GM23338 (cell line): ENCODE data around the gene SLC39A7.

Experiments used
- CREB1 ChIP-seq: fragments of 250-450 bp; sonication (Bioruptor Pico); IDR thresholded peaks from 2 replicates; pipeline ENCODE4 v1.5.0; 2020; ENCODE audit warnings: low read depth, mild to moderate bottlenecking, moderate library complexity
- EZH2 ChIP-seq: fragments of 200-600 bp; sonication (generic); IDR thresholded peaks from one replicate; pipeline ENCODE4 v1.8.0; 2017; ENCODE audit warnings: antibody characterized with exemption, mild to moderate bottlenecking, low read depth; ENCODE audit not compliant: unreplicated experiment
- EZH2phosphoT487 ChIP-seq: fragments of 200-600 bp; sonication (generic); IDR thresholded peaks from one replicate; pipeline ENCODE4 v1.8.1; 2018; ENCODE audit warnings: antibody characterized with exemption; ENCODE audit not compliant: unreplicated experiment
- JUNB ChIP-seq: IDR thresholded peaks from one replicate; pipeline ENCODE4 v1.6.1; 2016; ENCODE audit warnings: antibody characterized with exemption; ENCODE audit not compliant: unreplicated experiment
- NANOG ChIP-seq: IDR thresholded peaks from 2 replicates; pipeline ENCODE4 v1.6.1; 2016; ENCODE audit warnings: antibody characterized with exemption, borderline replicate concordance
- POLR2AphosphoS5 ChIP-seq: IDR thresholded peaks from 2 replicates; pipeline ENCODE4 v1.6.1; 2016; ENCODE audit warnings: antibody characterized with exemption, low read depth
- STAT1 ChIP-seq: IDR thresholded peaks from one replicate; pipeline ENCODE4 v1.6.1; 2016; ENCODE audit warnings: antibody characterized with exemption; ENCODE audit not compliant: unreplicated experiment
- ZNF114 ChIP-seq: fragments of 250-450 bp; sonication (Bioruptor Pico); IDR thresholded peaks from 2 replicates; pipeline ENCODE4 v1.5.0; 2020; ENCODE audit warnings: mild to moderate bottlenecking, moderate library complexity
- ZNF331 ChIP-seq: fragments of 250-450 bp; sonication (Bioruptor Pico); IDR thresholded peaks from 2 replicates; pipeline ENCODE4 v1.5.0; 2020; ENCODE audit warnings: low read depth, mild to moderate bottlenecking, moderate library complexity
- TF ChIP-seq, protein P1 (sequence below), 2 experiments: fragments of 200-600 bp in 1 of 2; sonication (generic) in 1 of 2; conservative IDR thresholded peaks; 2 replicates each; pipeline versions ENCODE4 v1.5.1 to v1.6.1; 2016 to 2017; ENCODE audit warnings: antibody characterized with exemption in 2 of 2, low read depth in 2 of 2, mild to moderate bottlenecking in 2 of 2, moderate library complexity in 1 of 2
- TF ChIP-seq, protein P2 (sequence below): IDR thresholded peaks from one replicate; pipeline ENCODE4 v1.6.1; 2018; ENCODE audit warnings: antibody characterized with exemption; ENCODE audit not compliant: unreplicated experiment
- TF ChIP-seq, protein P3 (sequence below): IDR thresholded peaks from 2 replicates; pipeline ENCODE4 v1.6.1; 2016; ENCODE audit warnings: antibody characterized with exemption
- TF ChIP-seq, protein P4 (sequence below): fragments of 250-450 bp; sonication (Bioruptor Pico); IDR thresholded peaks from 2 replicates; pipeline ENCODE4 v1.5.0; 2020; ENCODE audit warnings: mild to moderate bottlenecking, moderate library complexity

DNA sequence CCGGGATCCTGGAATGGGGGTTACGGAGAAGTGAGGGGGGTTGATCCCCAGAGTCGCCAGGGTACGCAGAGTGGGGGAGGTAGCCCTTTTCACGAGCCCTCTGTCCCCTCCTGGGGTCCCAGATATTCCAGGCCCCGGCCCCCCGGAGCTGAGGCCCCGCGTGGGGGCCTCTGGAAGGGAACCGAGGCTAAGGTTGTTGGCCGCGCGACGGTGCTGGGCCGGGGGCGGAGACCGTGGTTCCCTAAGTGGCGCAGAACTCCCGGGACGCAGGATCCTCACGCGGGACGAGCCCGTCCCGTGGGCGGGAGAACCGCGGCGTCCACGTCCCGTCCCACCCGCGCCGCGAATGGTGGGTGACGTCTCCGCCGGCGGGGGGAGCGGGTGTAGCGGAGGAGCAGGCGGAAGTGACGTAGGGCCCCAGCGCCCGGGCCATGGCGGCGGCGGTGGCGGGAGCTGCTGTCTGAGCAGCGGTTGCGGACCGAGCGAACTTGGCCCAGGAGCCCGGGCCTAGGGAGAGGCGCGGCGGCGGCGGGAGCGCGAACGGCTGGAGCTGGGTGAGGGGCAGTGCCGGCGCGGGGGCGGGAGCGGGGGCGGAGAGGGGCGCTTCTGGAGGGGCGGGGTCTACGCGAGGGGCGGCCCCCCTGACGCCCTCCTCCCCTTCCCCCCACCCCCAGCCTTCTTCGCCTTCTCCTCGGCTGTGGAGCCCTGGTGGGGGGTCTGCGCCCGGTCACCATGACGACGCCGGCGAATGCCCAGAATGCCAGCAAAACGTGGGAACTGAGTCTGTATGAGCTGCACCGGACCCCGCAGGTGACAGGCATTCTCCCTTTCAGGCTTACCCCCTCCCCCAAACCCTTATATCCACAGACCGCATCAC, 7.7 kb downstream of the SLC39A7 start, which contains the start of gene RING1:
- TF ChIP-seq, protein P1, sequence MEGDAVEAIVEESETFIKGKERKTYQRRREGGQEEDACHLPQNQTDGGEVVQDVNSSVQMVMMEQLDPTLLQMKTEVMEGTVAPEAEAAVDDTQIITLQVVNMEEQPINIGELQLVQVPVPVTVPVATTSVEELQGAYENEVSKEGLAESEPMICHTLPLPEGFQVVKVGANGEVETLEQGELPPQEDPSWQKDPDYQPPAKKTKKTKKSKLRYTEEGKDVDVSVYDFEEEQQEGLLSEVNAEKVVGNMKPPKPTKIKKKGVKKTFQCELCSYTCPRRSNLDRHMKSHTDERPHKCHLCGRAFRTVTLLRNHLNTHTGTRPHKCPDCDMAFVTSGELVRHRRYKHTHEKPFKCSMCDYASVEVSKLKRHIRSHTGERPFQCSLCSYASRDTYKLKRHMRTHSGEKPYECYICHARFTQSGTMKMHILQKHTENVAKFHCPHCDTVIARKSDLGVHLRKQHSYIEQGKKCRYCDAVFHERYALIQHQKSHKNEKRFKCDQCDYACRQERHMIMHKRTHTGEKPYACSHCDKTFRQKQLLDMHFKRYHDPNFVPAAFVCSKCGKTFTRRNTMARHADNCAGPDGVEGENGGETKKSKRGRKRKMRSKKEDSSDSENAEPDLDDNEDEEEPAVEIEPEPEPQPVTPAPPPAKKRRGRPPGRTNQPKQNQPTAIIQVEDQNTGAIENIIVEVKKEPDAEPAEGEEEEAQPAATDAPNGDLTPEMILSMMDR (conservative IDR thresholded peaks at IDR 0.05; ENCODE audit: low read depth in 2 of 2): no peak
- TF ChIP-seq, protein P2, sequence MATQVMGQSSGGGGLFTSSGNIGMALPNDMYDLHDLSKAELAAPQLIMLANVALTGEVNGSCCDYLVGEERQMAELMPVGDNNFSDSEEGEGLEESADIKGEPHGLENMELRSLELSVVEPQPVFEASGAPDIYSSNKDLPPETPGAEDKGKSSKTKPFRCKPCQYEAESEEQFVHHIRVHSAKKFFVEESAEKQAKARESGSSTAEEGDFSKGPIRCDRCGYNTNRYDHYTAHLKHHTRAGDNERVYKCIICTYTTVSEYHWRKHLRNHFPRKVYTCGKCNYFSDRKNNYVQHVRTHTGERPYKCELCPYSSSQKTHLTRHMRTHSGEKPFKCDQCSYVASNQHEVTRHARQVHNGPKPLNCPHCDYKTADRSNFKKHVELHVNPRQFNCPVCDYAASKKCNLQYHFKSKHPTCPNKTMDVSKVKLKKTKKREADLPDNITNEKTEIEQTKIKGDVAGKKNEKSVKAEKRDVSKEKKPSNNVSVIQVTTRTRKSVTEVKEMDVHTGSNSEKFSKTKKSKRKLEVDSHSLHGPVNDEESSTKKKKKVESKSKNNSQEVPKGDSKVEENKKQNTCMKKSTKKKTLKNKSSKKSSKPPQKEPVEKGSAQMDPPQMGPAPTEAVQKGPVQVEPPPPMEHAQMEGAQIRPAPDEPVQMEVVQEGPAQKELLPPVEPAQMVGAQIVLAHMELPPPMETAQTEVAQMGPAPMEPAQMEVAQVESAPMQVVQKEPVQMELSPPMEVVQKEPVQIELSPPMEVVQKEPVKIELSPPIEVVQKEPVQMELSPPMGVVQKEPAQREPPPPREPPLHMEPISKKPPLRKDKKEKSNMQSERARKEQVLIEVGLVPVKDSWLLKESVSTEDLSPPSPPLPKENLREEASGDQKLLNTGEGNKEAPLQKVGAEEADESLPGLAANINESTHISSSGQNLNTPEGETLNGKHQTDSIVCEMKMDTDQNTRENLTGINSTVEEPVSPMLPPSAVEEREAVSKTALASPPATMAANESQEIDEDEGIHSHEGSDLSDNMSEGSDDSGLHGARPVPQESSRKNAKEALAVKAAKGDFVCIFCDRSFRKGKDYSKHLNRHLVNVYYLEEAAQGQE: no peak
- TF ChIP-seq CREB1 (CRISPR knock-in tag) (peak; percentile 94), POLR2AphosphoS5 (peak; percentile 85), EZH2phosphoT487 (no peak), EZH2 (no peak), NANOG (no peak), STAT1 (no peak), ZNF114 (CRISPR knock-in tag) (no peak), JUNB (no peak), ZNF331 (CRISPR knock-in tag) (no peak)
- TF ChIP-seq, protein P3, sequence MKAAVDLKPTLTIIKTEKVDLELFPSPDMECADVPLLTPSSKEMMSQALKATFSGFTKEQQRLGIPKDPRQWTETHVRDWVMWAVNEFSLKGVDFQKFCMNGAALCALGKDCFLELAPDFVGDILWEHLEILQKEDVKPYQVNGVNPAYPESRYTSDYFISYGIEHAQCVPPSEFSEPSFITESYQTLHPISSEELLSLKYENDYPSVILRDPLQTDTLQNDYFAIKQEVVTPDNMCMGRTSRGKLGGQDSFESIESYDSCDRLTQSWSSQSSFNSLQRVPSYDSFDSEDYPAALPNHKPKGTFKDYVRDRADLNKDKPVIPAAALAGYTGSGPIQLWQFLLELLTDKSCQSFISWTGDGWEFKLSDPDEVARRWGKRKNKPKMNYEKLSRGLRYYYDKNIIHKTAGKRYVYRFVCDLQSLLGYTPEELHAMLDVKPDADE: no peak
- TF ChIP-seq, protein P4, sequence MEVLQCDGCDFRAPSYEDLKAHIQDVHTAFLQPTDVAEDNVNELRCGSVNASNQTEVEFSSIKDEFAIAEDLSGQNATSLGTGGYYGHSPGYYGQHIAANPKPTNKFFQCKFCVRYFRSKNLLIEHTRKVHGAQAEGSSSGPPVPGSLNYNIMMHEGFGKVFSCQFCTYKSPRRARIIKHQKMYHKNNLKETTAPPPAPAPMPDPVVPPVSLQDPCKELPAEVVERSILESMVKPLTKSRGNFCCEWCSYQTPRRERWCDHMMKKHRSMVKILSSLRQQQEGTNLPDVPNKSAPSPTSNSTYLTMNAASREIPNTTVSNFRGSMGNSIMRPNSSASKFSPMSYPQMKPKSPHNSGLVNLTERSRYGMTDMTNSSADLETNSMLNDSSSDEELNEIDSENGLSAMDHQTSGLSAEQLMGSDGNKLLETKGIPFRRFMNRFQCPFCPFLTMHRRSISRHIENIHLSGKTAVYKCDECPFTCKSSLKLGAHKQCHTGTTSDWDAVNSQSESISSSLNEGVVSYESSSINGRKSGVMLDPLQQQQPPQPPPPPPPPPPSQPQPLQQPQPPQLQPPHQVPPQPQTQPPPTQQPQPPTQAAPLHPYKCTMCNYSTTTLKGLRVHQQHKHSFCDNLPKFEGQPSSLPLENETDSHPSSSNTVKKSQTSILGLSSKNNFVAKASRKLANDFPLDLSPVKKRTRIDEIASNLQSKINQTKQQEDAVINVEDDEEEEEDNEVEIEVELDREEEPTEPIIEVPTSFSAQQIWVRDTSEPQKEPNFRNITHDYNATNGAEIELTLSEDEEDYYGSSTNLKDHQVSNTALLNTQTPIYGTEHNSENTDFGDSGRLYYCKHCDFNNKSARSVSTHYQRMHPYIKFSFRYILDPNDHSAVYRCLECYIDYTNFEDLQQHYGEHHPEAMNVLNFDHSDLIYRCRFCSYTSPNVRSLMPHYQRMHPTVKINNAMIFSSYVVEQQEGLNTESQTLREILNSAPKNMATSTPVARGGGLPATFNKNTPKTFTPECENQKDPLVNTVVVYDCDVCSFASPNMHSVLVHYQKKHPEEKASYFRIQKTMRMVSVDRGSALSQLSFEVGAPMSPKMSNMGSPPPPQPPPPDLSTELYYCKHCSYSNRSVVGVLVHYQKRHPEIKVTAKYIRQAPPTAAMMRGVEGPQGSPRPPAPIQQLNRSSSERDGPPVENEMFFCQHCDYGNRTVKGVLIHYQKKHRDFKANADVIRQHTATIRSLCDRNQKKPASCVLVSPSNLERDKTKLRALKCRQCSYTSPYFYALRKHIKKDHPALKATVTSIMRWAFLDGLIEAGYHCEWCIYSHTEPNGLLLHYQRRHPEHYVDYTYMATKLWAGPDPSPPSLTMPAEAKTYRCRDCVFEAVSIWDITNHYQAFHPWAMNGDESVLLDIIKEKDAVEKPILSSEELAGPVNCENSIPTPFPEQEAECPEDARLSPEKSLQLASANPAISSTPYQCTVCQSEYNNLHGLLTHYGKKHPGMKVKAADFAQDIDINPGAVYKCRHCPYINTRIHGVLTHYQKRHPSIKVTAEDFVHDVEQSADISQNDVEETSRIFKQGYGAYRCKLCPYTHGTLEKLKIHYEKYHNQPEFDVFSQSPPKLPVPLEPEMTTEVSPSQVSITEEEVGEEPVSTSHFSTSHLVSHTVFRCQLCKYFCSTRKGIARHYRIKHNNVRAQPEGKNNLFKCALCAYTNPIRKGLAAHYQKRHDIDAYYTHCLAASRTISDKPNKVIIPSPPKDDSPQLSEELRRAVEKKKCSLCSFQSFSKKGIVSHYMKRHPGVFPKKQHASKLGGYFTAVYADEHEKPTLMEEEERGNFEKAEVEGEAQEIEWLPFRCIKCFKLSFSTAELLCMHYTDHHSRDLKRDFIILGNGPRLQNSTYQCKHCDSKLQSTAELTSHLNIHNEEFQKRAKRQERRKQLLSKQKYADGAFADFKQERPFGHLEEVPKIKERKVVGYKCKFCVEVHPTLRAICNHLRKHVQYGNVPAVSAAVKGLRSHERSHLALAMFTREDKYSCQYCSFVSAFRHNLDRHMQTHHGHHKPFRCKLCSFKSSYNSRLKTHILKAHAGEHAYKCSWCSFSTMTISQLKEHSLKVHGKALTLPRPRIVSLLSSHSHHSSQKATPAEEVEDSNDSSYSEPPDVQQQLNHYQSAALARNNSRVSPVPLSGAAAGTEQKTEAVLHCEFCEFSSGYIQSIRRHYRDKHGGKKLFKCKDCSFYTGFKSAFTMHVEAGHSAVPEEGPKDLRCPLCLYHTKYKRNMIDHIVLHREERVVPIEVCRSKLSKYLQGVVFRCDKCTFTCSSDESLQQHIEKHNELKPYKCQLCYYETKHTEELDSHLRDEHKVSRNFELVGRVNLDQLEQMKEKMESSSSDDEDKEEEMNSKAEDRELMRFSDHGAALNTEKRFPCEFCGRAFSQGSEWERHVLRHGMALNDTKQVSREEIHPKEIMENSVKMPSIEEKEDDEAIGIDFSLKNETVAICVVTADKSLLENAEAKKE: no peak
